Stimulated activated naive CD8-positive, alpha-beta T cell treated with anti-CD3 and anti-CD28 coated beads, Interleukin-15, Interleukin-2, amounts not matched to agents 100 ng/mL and 50 ng/mL, for 24 hours (primary cell): ENCODE data around the gene SON.
"Not testable (repeated sequence)": the region's sequence is repeated elsewhere in the genome, so short reads cannot be mapped to it uniquely, and the experiment has no call there.

Source experiments
- H3K27ac Mint-ChIP-seq: one replicate; pipeline ENCODE4 v1.8.0; 2021; ENCODE audit warnings: mild to moderate bottlenecking, mixed read lengths
- H3K27me3 Mint-ChIP-seq: one replicate; pipeline ENCODE4 v1.8.0; 2021; ENCODE audit warnings: mixed read lengths
- H3K36me3 Mint-ChIP-seq: one replicate; pipeline ENCODE4 v1.8.0; 2021; ENCODE audit warnings: low read depth, mixed read lengths
- H3K4me1 Mint-ChIP-seq: one replicate; pipeline ENCODE4 v1.8.0; 2021; ENCODE audit warnings: low read depth, mixed read lengths
- H3K4me3 Mint-ChIP-seq: one replicate; pipeline ENCODE4 v1.8.0; 2021; ENCODE audit warnings: mild to moderate bottlenecking, mixed read lengths
- H3K9me3 Mint-ChIP-seq: one replicate; pipeline ENCODE4 v1.8.0; 2021; ENCODE audit warnings: mixed read lengths

Gene SON

GRCh38 chr21:33554236-33554981 lies 11.6 kb downstream of the SON start:
- no peaks in the 10 kb centered on the region for H3K27me3 Mint-ChIP-seq
- peak overlapping the region; percentile 34 for H3K27ac Mint-ChIP-seq
- peaks cover 71% of the 10 kb centered on the region for H3K4me1 Mint-ChIP-seq
- peaks cover 92% of the 10 kb centered on the region for H3K36me3 Mint-ChIP-seq
- no peaks in the 10 kb centered on the region for H3K9me3 Mint-ChIP-seq
- H3K4me3 Mint-ChIP-seq = peak overlapping the region; percentile 35

- H3K36me3 Mint-ChIP-seq = peaks cover 92% of the 10 kb centered on the region
- no peaks in the 10 kb centered on the region for H3K27me3 Mint-ChIP-seq
- H3K27ac Mint-ChIP-seq = no peak overlapping the region
- H3K4me3 Mint-ChIP-seq = peak overlapping the region; percentile 51
- no peaks in the 10 kb centered on the region for H3K9me3 Mint-ChIP-seq
- H3K4me1 Mint-ChIP-seq = peaks cover 70% of the 10 kb centered on the region
Observed at GRCh38 chr21:33554982-33555344, 12.1 kb downstream of the SON start.

DNA sequence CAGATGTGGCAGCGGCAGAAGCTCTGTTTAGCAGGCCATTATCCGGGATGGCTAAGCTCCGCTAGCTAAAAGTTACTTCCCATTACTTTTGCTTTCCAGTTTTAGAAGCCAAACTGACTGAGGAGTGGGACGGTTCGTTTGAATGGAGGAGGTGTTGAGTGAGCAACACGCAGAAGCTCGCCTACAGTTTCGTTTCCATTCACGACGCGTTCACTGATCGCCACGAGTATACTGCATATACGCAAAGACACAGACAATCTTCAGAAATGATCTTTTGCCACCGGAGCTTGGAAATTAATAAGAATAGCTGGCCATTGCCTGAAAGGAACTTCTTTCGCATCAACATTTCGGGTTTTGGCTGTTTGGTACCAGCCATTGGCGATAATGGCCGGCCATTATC lies 14.6 kb downstream of the SON start:
- no peak overlapping the region for H3K4me3 Mint-ChIP-seq
- peaks cover 94% of the 10 kb centered on the region for H3K36me3 Mint-ChIP-seq
- H3K4me1 Mint-ChIP-seq = peaks cover 86% of the 10 kb centered on the region
- no peak overlapping the region for H3K27ac Mint-ChIP-seq
- no peaks in the 10 kb centered on the region for H3K9me3 Mint-ChIP-seq
- no peaks in the 10 kb centered on the region for H3K27me3 Mint-ChIP-seq

DNA sequence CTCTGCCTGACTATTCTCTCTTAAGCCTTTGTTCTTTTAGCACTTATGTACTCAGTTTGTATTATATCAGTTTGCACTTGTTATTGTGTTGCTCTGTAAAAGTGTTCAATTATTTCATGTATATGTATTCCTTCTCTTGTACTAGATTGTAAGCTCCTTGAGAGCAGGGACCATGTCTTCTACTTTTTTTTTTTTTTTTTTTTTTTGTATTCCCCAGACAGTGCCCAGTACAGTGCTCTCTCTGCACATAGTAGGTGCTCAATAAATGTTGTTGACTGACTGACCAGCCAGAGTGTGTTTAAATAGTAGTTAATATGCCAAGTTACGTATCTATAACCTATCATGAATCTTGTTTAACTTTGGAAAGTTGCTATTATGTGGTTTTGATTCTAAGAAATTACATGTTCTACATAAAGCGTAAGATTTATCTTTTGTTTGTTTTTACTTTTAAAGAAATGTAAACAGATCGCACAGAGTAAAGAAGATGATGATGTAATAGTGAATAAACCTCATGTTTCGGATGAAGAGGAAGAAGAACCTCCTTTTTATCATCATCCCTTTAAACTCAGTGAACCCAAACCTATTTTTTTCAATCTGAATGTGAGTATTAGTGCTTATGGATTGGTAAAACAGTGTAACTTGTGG lies 16.1 kb downstream of the SON start:
- H3K4me1 Mint-ChIP-seq = peaks cover 79% of the 10 kb centered on the region
- peaks cover 95% of the 10 kb centered on the region for H3K36me3 Mint-ChIP-seq
- no peak overlapping the region for H3K4me3 Mint-ChIP-seq
- H3K27ac Mint-ChIP-seq = peak overlapping the region; percentile 34
- no peaks in the 10 kb centered on the region for H3K27me3 Mint-ChIP-seq
- H3K9me3 Mint-ChIP-seq = no peaks in the 10 kb centered on the region

DNA sequence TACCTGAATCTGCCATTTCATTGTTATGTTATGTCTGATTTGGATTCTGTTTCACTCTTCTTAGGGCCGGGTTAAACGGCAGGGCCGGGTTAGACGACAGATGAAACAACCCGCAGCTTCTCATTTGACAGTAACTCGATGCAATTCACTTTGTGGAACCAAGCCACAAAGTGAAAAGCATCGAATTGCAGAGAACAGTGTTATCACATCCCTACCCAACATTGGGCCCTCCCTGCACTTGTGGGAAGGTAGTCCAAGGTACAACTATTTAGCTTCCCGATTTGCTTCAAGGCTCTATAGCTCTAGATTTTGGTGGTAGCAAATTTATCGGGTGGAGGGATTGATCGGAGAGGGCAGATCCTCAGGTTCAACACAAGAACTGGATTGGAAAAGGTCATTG lies 17.0 kb downstream of the SON start:
- Mint-ChIP-seq H3K27me3 (no peaks in the 10 kb centered on the region), H3K27ac (peak overlapping the region; percentile 36), H3K4me1 (peaks cover 70% of the 10 kb centered on the region), H3K4me3 (no peak overlapping the region), H3K9me3 (no peaks in the 10 kb centered on the region), H3K36me3 (peaks cover 92% of the 10 kb centered on the region)

- Mint-ChIP-seq H3K27ac (peak overlapping the region; percentile 63), H3K4me1 (peaks cover 61% of the 10 kb centered on the region), H3K4me3 (no peak overlapping the region)
Observed at GRCh38 chr21:33560965-33561364, 18.1 kb downstream of the SON start.

DNA sequence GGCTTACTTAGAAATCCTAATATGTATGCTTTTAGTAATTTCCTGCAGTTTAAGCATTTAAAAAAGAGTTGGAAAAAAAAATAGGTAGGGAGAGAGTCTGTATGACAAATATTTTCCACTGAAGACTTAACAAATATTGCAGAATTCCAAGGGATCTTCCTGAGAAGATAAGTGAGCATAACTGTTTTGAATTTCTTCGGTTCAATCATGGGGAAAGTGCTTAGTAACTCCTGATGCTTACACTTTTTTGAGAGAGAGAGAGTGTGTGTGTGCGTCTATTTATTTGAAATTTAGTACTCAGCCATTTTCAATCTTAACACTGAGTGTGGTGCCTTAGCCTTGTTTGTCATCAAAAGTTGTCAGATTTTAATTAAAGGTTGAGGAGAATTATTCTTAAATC lies 18.5 kb downstream of the SON start:
- Mint-ChIP-seq H3K4me1 (peaks cover 61% of the 10 kb centered on the region), H3K36me3 (peaks cover 78% of the 10 kb centered on the region), H3K4me3 (no peak overlapping the region), H3K27me3 (no peaks in the 10 kb centered on the region), H3K9me3 (no peaks in the 10 kb centered on the region), H3K27ac (peak overlapping the region; percentile 63)

More at GRCh38 chr21:33560965-33561364, 18.1 kb downstream of the SON start:
- H3K9me3 Mint-ChIP-seq = no peaks in the 10 kb centered on the region
- peaks cover 82% of the 10 kb centered on the region for H3K36me3 Mint-ChIP-seq
- no peaks in the 10 kb centered on the region for H3K27me3 Mint-ChIP-seq

DNA sequence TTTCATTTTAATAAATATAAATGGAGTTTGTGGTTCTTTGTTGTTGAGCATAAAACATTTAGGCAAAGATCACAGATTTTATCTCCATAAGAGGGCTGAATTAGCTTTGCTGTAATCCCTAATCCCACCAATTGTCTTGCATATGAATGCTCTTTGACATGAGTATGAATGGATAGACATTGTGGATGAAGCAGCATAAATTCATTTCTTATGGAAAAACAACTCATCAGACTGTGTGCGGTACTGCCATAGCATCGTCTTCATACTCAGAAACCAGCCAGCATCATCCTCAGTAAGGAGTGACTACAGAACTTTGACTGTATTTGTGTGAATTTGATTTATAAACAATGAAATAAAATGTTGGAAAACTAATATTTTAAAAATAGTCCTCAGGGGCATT lies 19.6 kb downstream of the SON start:
- no peak overlapping the region for H3K4me3 Mint-ChIP-seq
- no peaks in the 10 kb centered on the region for H3K9me3 Mint-ChIP-seq
- H3K4me1 Mint-ChIP-seq = peaks cover 51% of the 10 kb centered on the region
- no peaks in the 10 kb centered on the region for H3K27me3 Mint-ChIP-seq
- peaks cover 77% of the 10 kb centered on the region for H3K36me3 Mint-ChIP-seq
- no peak overlapping the region for H3K27ac Mint-ChIP-seq

GRCh38 chr21:33566514-33566913 lies 23.7 kb downstream of the SON start:
- H3K9me3 Mint-ChIP-seq = no peaks in the 10 kb centered on the region
- H3K4me1 Mint-ChIP-seq = peaks cover 31% of the 10 kb centered on the region
- H3K36me3 Mint-ChIP-seq = peaks cover 66% of the 10 kb centered on the region
- H3K4me3 Mint-ChIP-seq = no peak overlapping the region
- no peak overlapping the region for H3K27ac Mint-ChIP-seq
- H3K27me3 Mint-ChIP-seq = no peaks in the 10 kb centered on the region

DNA sequence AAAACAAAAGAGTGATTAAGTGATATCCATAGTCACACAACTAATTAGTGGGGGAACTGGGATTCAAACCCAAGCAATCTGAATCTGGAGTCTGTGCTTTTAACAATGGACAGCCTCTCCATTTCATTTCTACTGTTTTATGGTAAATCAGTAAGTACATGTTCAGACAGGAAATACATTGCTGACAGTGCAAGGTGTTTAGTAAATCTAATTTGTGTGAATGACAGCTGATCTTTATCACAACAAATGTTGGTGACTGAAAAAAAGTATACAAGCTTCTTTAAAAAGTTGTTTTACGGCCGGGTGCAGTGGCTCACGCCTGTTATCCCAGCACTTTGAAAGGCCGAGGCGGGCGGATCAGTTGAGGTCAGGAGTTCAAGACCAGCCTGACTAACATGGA lies 25.1 kb downstream of the SON start:
- no peak overlapping the region for H3K27ac Mint-ChIP-seq
- H3K9me3 Mint-ChIP-seq = no peaks in the 10 kb centered on the region
- peaks cover 68% of the 10 kb centered on the region for H3K36me3 Mint-ChIP-seq
- no peaks in the 10 kb centered on the region for H3K27me3 Mint-ChIP-seq
- H3K4me3 Mint-ChIP-seq = no peak overlapping the region
- peaks cover 26% of the 10 kb centered on the region for H3K4me1 Mint-ChIP-seq

DNA sequence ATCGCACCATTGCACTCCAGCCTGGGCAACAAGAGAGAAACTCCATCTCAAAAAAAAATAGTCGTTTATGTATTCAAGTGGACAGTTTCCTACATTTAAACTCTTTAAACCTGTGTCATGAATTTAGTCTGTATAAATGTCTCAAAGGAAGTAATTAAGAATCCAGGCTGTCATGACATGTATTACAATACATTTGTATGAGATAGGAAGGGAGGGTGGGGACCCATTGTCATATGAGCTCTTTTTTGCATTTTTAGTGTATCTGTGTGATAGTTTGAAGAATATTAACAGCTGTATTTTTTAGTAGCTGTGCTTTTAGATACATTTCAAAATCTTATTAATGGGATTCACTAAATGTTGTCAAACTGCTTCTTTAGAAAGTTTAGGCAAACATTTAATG lies 25.6 kb downstream of the SON start:
- Mint-ChIP-seq H3K27ac (no peak overlapping the region), H3K36me3 (peaks cover 66% of the 10 kb centered on the region), H3K27me3 (no peaks in the 10 kb centered on the region), H3K9me3 (no peaks in the 10 kb centered on the region), H3K4me3 (no peak overlapping the region), H3K4me1 (peaks cover 23% of the 10 kb centered on the region)

GRCh38 chr21:33569991-33570390 lies 27.2 kb downstream of the SON start:
- Mint-ChIP-seq H3K27ac (peak overlapping the region; percentile 39), H3K4me3 (no peak overlapping the region), H3K9me3 (no peaks in the 10 kb centered on the region), H3K36me3 (peaks cover 69% of the 10 kb centered on the region), H3K27me3 (no peaks in the 10 kb centered on the region), H3K4me1 (peaks cover 23% of the 10 kb centered on the region)

GRCh38 chr21:33572350-33572749 lies 29.5 kb downstream of the SON start:
- Mint-ChIP-seq H3K36me3 (peaks cover 73% of the 10 kb centered on the region), H3K27me3 (no peaks in the 10 kb centered on the region)

GRCh38 chr21:33576741-33577141 lies 33.9 kb downstream of the SON start:
- Mint-ChIP-seq H3K36me3 (peaks cover 65% of the 10 kb centered on the region), H3K27ac (peak overlapping the region; percentile 31)
- not testable (repeated sequence) for H3K27me3 Mint-ChIP-seq

More at GRCh38 chr21:33572350-33572749, 29.5 kb downstream of the SON start:
- H3K9me3 Mint-ChIP-seq = no peaks in the 10 kb centered on the region
- H3K27ac Mint-ChIP-seq = no peak overlapping the region
- H3K4me3 Mint-ChIP-seq = no peak overlapping the region
- H3K4me1 Mint-ChIP-seq = peaks cover 19% of the 10 kb centered on the region

DNA sequence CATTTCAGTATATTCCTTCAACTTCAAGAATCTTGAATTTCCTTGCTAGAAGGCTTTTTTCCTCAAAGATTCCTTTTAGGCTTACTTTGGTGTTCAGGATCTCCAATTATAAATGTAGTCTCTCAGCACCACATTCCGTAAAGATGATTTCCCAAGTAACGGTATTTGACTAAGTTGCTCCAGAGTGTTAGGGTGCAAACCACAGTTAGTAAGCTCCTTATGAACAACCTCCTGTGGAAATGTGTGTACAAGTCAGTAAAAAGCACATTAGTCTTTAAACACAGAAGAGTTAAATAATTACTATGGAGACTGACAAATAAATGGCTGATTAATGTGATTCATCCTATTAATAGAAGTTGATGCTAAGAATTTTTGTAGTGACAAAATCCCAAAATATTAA lies 35.4 kb downstream of the SON start:
- Mint-ChIP-seq H3K4me1 (peaks cover 7% of the 10 kb centered on the region), H3K9me3 (no peaks in the 10 kb centered on the region), H3K27me3 (no peaks in the 10 kb centered on the region), H3K36me3 (peaks cover 62% of the 10 kb centered on the region), H3K27ac (peak overlapping the region; percentile 33), H3K4me3 (no peak overlapping the region)

More at GRCh38 chr21:33576741-33577141, 33.9 kb downstream of the SON start:
- H3K9me3 Mint-ChIP-seq, H3K4me1 Mint-ChIP-seq, H3K4me3 Mint-ChIP-seq: not testable (repeated sequence)
